GM10248 (cell line): ENCODE results near the gene GTSF1L.

Experiments used
- CTCF ChIA-PET: fragments of 300-600 bp; sonication (Branson Sonifier 250); formaldehyde crosslinking; extraction: SDS; loops from one replicate; lab custom pipeline; 2021; ENCODE audit warnings: antibody characterized with exemption; lab: Yijun Ruan, JAX
- POLR2A ChIA-PET: fragments of 350-650 bp; sonication (Branson Sonifier 250); formaldehyde crosslinking; extraction: SDS; loops from one replicate; lab custom pipeline; 2020; ENCODE audit warnings: antibody characterized with exemption; lab: Yijun Ruan, JAX
- DNase-seq: peaks from one replicate; pipeline ENCODE4 v3.0.0; 2012; ENCODE audit errors: extremely low spot score
- CTCF ChIP-seq: IDR thresholded peaks from 2 replicates; pipeline ENCODE4 v1.5.1; 2012; ENCODE audit warnings: mild to moderate bottlenecking, low read depth; ENCODE audit errors: extremely low read depth, missing control alignments, control extremely low read depth

The GTSF1L gene

DNA sequence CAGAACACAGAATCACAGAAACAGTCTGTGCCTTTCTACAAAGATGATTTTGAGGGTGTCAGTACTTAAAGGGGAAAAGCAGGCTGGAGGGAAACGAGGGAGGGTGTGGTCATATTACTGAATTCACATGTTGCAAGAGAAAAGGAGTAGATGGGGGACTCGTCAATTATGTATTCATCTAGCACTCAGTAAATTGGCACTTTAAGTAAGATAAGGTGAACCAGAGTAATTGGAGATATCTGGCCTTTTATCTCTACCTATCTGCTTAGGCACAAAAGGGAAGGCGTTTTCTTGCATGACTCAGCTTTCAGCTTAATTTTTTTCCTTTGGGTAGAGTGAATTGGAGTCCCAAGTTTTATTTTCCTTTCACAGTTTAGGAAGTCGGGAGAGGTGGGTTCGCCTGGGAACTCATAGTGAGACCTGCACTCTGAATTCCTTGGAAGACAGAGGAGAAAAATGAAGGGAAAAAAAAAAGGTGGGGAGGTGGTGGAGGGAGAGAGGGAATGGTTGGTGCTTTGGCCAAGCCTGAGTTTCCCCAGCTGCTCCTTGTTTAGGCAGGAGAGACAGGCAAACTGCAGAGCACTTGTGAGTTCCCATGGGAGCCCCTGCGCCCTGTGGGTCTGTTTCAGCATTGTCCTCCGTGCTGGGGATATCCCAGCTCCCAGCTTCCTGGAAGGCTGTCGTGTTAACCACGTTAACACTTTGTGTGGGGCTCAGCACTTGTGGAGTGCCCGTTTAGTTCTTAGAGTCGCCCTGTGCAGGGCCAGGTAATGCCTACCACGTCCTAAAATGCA lies 19.7 kb upstream of the GTSF1L start:
- no peak for TF ChIP-seq CTCF
- CTCF ChIA-PET = interaction anchor here (6.9 kb wide), 1 partner anchor 335 kb away, joined by 157 read pairs; no protein-coding TSS in a partner anchor
- POLR2A ChIA-PET = interaction anchor here (1.0 kb wide), 1 partner anchor 289 kb away, joined by 3 read pairs; the partner anchor contains the start of gene SRSF6
- DNase-seq = no peak

GRCh38 chr20:43744966-43745730 lies 18.3 kb upstream of the GTSF1L start:
- ChIA-PET CTCF (interaction anchor here (1.5 to 2.0 kb wide), 2 partner anchors 209 to 335 kb away, joined by 3 to 5 read pairs; no protein-coding TSS in a partner anchor), POLR2A (interaction anchor here (0.5 kb wide), 1 partner anchor 490 kb away, joined by 3 read pairs; no protein-coding TSS in a partner anchor)
- no peak for DNase-seq
- TF ChIP-seq CTCF = no peak

GRCh38 chr20:43744151-43744611 lies 17.4 kb upstream of the GTSF1L start:
- CTCF ChIA-PET = interaction anchor here (1.5 to 2.0 kb wide), 2 partner anchors 208 to 336 kb away, joined by 3 to 5 read pairs; no protein-coding TSS in a partner anchor
- POLR2A ChIA-PET = no interaction called here
- TF ChIP-seq CTCF = no peak
- no peak for DNase-seq

GRCh38 chr20:43740642-43741041 lies 13.8 kb upstream of the GTSF1L start:
- no peak for DNase-seq
- TF ChIP-seq CTCF = no peak
- ChIA-PET CTCF (interaction anchor here (8.5 kb wide), 1 partner anchor 9 kb away, joined by 62 read pairs; no protein-coding TSS in a partner anchor), POLR2A (no interaction called here)

DNA sequence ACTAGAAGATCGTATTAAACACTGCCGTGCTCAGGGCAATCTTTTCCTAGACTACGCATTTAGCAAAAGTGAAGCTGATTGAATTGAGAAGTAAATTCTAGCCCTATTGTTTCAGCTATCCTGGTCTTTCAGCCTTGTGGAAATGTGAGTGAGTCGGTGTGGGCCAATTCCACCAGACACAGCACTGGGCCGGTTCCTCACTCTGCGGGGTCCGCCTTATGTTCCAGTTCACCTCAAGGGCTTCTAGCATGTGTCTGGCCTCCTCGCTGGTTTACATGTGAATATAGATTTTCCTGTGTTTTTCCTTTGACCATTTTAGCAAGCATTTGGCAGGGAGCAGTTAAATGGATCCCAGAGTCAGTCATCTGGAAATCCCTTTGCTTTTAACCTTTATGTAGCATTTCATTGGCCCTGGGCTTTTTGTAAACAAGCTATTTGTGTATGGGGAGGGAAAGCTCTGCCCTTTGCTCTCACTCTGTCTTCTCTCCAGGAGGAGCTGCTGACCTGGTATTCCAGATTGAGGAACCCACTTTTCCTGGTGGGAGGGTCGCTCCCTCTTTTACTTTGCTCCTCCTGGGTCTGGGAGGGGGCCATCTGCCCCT lies 12.4 kb upstream of the GTSF1L start:
- no peak for TF ChIP-seq CTCF
- DNase-seq = no peak
- ChIA-PET CTCF (interaction anchor here (2.5 to 8.5 kb wide), 2 partner anchors 11 to 343 kb away, joined by 6 to 62 read pairs; no protein-coding TSS in a partner anchor), POLR2A (no interaction called here)

GRCh38 chr20:43737925-43738324 lies 11.1 kb upstream of the GTSF1L start:
- no peak for DNase-seq
- TF ChIP-seq CTCF = no peak
- CTCF ChIA-PET = interaction anchor here (0.7 to 8.5 kb wide), 5 partner anchors 12 to 344 kb away, joined by 3 to 62 read pairs (median 6); no protein-coding TSS in a partner anchor
- POLR2A ChIA-PET = no interaction called here
